ENCODE measurements around the gene RNU5B-1. TPM values are rescaled to one million over a fixed set of nuclear protein-coding genes. Genes with fewer than 3 reads are reported as not detected.

RNU5B-1 gene
- total and polyA plus RNA-seq, 2 of the 8 experiments (the other 6 are each of a cell fraction or from before 2014, with no cell fraction given) = not detected

GRCh38 chr15:65303687-65304380 is 643 bp upstream of the RNU5B-1 start (continued):
- no peak for TF ChIP-seq CTCF (IDR thresholded peaks at IDR 0.05; ENCODE audit: control extremely low read depth in 1 of 3, insufficient read depth in 1 of 3, low read depth in 1 of 3, low read length in 3 of 3)
- no peak for TF ChIP-seq SP4 (IDR thresholded peaks at IDR 0.05; ENCODE audit: low read length)
- no peak for TF ChIP-seq SUZ12 (IDR thresholded peaks at IDR 0.05; ENCODE audit: low read length)
- TF ChIP-seq TAF1 (IDR thresholded peaks at IDR 0.05; ENCODE audit: low read depth, low read length) = peak; percentile 23; the same call in 1 of the 2 replicates
- TF ChIP-seq RBBP5 (IDR thresholded peaks at IDR 0.05; ENCODE audit: borderline replicate concordance, low read depth, low read length) = peak; percentile 61; the same call in 1 of the 2 replicates
- TF ChIP-seq EGR1 (IDR thresholded peaks at IDR 0.05; ENCODE audit: borderline replicate concordance, low read depth, low read length) = no peak
- no peak for TF ChIP-seq ATF2 (IDR thresholded peaks at IDR 0.05; ENCODE audit: low read length)
- TF ChIP-seq JUN (IDR thresholded peaks at IDR 0.05; ENCODE audit: low read depth, low read length) = no peak
- no peak for TF ChIP-seq JUND (IDR thresholded peaks at IDR 0.05; ENCODE audit: low read length)
- no peak for TF ChIP-seq KDM5A (IDR thresholded peaks at IDR 0.05; ENCODE audit: low read length)
- no peak for TF ChIP-seq RNF2 (IDR thresholded peaks at IDR 0.05; ENCODE audit: borderline replicate concordance, low read depth, low read length, missing control alignments, poor library complexity, severe bottlenecking)
- no peak for TF ChIP-seq CHD2 (IDR thresholded peaks at IDR 0.05; ENCODE audit: low read length)
- peak; percentile 97 for TF ChIP-seq MAX (IDR thresholded peaks at IDR 0.05)
- TF ChIP-seq POLR2A (IDR thresholded peaks at IDR 0.05; ENCODE audit: control extremely low read depth in 1 of 2, low read depth in 2 of 2, low read length in 2 of 2) = no peak
- peak; percentile 45; the same call in 1 of the 2 replicates for TF ChIP-seq MAFK (IDR thresholded peaks at IDR 0.05; ENCODE audit: low read depth, low read length)
- no peak for TF ChIP-seq CEBPB (IDR thresholded peaks at IDR 0.05; ENCODE audit: low read depth, low read length)
- no peak for TF ChIP-seq RFX5 (IDR thresholded peaks at IDR 0.05; ENCODE audit: borderline replicate concordance, low read depth, low read length)
- TF ChIP-seq SP1 (IDR thresholded peaks at IDR 0.05; ENCODE audit: low read depth, low read length) = no peak
- TF ChIP-seq CTBP2 (IDR thresholded peaks at IDR 0.05; ENCODE audit: borderline replicate concordance, insufficient read depth, insufficient read length, low read length) = no peak
- no peak for TF ChIP-seq ZNF274 (IDR thresholded peaks at IDR 0.05; ENCODE audit: borderline replicate concordance, extremely low read depth, low read length)
- TF ChIP-seq FOSL1 (IDR thresholded peaks at IDR 0.05; ENCODE audit: insufficient read depth, low read depth, low read length) = no peak
